ENCODE measurements around the gene CDYL2. TPM values are rescaled to one million over a fixed set of nuclear protein-coding genes. Genes with fewer than 3 reads are reported as not detected.

The CDYL2 gene
- total RNA-seq, 1 experiment from 2014 or later: 7.6 TPM

DNA sequence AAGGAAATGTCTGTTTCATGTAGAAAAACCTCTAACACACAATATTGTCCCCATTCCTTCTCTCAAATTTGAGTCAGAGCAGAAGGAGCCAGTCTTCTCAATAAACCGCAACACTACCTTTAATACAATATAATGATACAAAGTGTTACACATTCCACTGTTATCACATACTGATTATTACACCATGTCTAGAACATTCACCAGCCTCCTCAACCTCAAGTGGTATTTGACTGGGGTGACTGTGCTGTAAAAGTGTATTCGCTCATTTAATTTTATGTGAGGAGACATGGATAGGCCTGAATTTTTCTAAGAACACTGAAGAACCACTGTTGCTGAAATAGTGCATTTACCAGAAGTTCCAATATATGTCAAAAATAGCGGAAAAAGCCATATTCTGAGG lies 10.3 kb downstream of the CDYL2 start:
- H2AFZ ChIP-seq (ENCODE audit: low read length): no peak overlapping the region
- H3K9me2 ChIP-seq (replicated peaks; ENCODE audit: low read length): no peaks in the 10 kb centered on the region
- ATAC-seq (no peak), DNase-seq (no peak)
- TF ChIP-seq EZH2phosphoT487 (IDR thresholded peaks at IDR 0.05; ENCODE audit: borderline replicate concordance, low read length): no peak
- TF ChIP-seq EZH2 (IDR thresholded peaks at IDR 0.05; ENCODE audit: low read length, unreplicated experiment): no peak
- TF ChIP-seq, protein P1, sequence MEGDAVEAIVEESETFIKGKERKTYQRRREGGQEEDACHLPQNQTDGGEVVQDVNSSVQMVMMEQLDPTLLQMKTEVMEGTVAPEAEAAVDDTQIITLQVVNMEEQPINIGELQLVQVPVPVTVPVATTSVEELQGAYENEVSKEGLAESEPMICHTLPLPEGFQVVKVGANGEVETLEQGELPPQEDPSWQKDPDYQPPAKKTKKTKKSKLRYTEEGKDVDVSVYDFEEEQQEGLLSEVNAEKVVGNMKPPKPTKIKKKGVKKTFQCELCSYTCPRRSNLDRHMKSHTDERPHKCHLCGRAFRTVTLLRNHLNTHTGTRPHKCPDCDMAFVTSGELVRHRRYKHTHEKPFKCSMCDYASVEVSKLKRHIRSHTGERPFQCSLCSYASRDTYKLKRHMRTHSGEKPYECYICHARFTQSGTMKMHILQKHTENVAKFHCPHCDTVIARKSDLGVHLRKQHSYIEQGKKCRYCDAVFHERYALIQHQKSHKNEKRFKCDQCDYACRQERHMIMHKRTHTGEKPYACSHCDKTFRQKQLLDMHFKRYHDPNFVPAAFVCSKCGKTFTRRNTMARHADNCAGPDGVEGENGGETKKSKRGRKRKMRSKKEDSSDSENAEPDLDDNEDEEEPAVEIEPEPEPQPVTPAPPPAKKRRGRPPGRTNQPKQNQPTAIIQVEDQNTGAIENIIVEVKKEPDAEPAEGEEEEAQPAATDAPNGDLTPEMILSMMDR (conservative IDR thresholded peaks at IDR 0.05; ENCODE audit: low read depth, low read length): no peak
- no peak overlapping the region for H3K4me2 ChIP-seq (ENCODE audit: low read length)
- ChIA-PET CTCF (no interaction called here), POLR2A (ENCODE audit: unreplicated experiment) (no interaction called here)
- H3K9ac ChIP-seq (ENCODE audit: low read length): no peak overlapping the region
- no peaks in the 10 kb centered on the region for H3K4me1 ChIP-seq (ENCODE audit: insufficient read depth, low read length)
- no peaks in the 10 kb centered on the region for H3K36me3 ChIP-seq (ENCODE audit: low read depth, low read length)
- H3K9me3 ChIP-seq (ENCODE audit: low read length): no peaks in the 10 kb centered on the region
- no peaks in the 10 kb centered on the region for H3F3A ChIP-seq (ENCODE audit: low read length, unreplicated experiment)
- no peaks in the 10 kb centered on the region for H3K27me3 ChIP-seq (ENCODE audit: low read length)
- H3K79me2 ChIP-seq (ENCODE audit: low read length): peaks cover 62% of the 10 kb centered on the region
- intact Hi-C loops (cut with micrococcal nuclease): no loop called here
- H3K4me3 ChIP-seq (ENCODE audit: low read length): no peak overlapping the region
- 0 out of 2 replicates have a peak, but pooled peaks cover 3% of the 10 kb centered on the region for H4K20me1 ChIP-seq (ENCODE audit: low read length)
- no peak overlapping the region for H3K27ac ChIP-seq (ENCODE audit: low read length)
- BruUV-seq (replicated peaks): no TSS peak

DNA sequence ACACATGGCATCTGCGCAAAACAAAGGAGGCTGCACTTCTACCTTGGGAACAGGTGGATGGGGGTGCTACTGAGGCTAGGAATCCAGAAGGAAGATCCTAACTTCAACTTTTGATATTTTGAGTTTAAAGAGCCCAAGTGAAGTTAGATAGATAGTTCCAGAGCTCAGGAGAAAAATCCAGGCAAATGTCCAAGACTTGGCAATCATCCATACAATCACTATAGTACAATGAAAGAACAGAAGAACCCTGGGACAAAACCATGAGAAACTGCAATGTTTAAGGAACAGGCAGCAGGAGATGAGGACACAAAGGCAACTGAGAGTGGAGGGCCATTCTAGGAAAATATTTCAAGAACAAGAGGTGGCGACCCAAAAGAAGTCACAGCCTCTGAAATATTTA lies 12.4 kb downstream of the CDYL2 start:
- Histone ChIP-seq H3K79me2 (ENCODE audit: low read length) (peaks cover 73% of the 10 kb centered on the region), H4K20me1 (ENCODE audit: low read length) (0 out of 2 replicates have a peak, but pooled peaks cover 3% of the 10 kb centered on the region)
- no peak for TF ChIP-seq EZH2phosphoT487 (IDR thresholded peaks at IDR 0.05; ENCODE audit: borderline replicate concordance, low read length)
- no peak for TF ChIP-seq EZH2 (IDR thresholded peaks at IDR 0.05; ENCODE audit: low read length, unreplicated experiment)
- TF ChIP-seq, protein P1 (conservative IDR thresholded peaks at IDR 0.05; ENCODE audit: low read depth, low read length): no peak

DNA sequence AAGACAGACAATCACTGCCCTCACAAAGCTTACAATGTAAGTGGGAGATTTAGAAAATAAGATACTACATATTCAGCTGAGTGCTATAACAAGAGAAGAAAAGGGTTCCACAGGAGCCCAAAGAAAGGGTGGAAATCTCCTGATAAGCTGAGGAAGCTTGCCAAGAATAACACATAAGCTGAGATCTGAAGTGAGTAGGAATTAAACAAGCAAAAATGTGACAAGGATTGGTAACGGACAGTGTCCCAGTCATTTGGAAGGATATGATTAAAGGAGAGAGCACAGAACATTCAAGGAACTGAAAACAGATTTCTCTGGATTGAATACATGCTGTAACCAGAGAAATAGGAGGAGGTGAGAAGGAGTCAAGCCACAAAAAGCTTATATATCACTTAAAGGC lies 13.0 kb downstream of the CDYL2 start:
- BruUV-seq (replicated peaks): no TSS peak

More for the DNA sequence above, 12.4 kb downstream of the CDYL2 start:
- H3K27me3 ChIP-seq (ENCODE audit: low read length): no peaks in the 10 kb centered on the region
- CTCF ChIA-PET: no interaction called here
- no peak overlapping the region for H3K4me2 ChIP-seq (ENCODE audit: low read length)
- no peak overlapping the region for H3K4me3 ChIP-seq (ENCODE audit: low read length)
- H2AFZ ChIP-seq (ENCODE audit: low read length): no peak overlapping the region
- H3K9me3 ChIP-seq (ENCODE audit: low read length): no peaks in the 10 kb centered on the region
- intact Hi-C loops (cut with micrococcal nuclease): no loop called here
- H3K9me2 ChIP-seq (replicated peaks; ENCODE audit: low read length): no peaks in the 10 kb centered on the region
- no peaks in the 10 kb centered on the region for H3K36me3 ChIP-seq (ENCODE audit: low read depth, low read length)
- no peaks in the 10 kb centered on the region for H3F3A ChIP-seq (ENCODE audit: low read length, unreplicated experiment)
- DNase-seq (no peak), ATAC-seq (no peak)
- H3K9ac ChIP-seq (ENCODE audit: low read length): no peak overlapping the region
- POLR2A ChIA-PET (ENCODE audit: unreplicated experiment): no interaction called here
- BruUV-seq (replicated peaks): no TSS peak
- H3K4me1 ChIP-seq (ENCODE audit: insufficient read depth, low read length): no peaks in the 10 kb centered on the region
- no peak overlapping the region for H3K27ac ChIP-seq (ENCODE audit: low read length)

More for the DNA sequence above, 13.0 kb downstream of the CDYL2 start:
- Histone ChIP-seq H3K36me3 (ENCODE audit: low read depth, low read length) (no peaks in the 10 kb centered on the region), H3K9ac (ENCODE audit: low read length) (no peak overlapping the region), H2AFZ (ENCODE audit: low read length) (no peak overlapping the region), H3F3A (ENCODE audit: low read length, unreplicated experiment) (no peaks in the 10 kb centered on the region), H3K27ac (ENCODE audit: low read length) (no peak overlapping the region), H3K4me3 (ENCODE audit: low read length) (no peak overlapping the region), H4K20me1 (ENCODE audit: low read length) (0 out of 2 replicates have a peak, but pooled peaks cover 3% of the 10 kb centered on the region), H3K4me1 (ENCODE audit: insufficient read depth, low read length) (no peaks in the 10 kb centered on the region), H3K9me2 (replicated peaks; ENCODE audit: low read length) (no peaks in the 10 kb centered on the region), H3K4me2 (ENCODE audit: low read length) (no peak overlapping the region), H3K27me3 (ENCODE audit: low read length) (no peaks in the 10 kb centered on the region), H3K79me2 (ENCODE audit: low read length) (peaks cover 71% of the 10 kb centered on the region), H3K9me3 (ENCODE audit: low read length) (no peaks in the 10 kb centered on the region)
- intact Hi-C loops (cut with micrococcal nuclease): no loop called here
- ChIA-PET CTCF (no interaction called here), POLR2A (ENCODE audit: unreplicated experiment) (no interaction called here)
- DNase-seq (no peak), ATAC-seq (no peak)
- TF ChIP-seq, protein P1 (conservative IDR thresholded peaks at IDR 0.05; ENCODE audit: low read depth, low read length): no peak
- TF ChIP-seq EZH2phosphoT487 (IDR thresholded peaks at IDR 0.05; ENCODE audit: borderline replicate concordance, low read length) (no peak), EZH2 (IDR thresholded peaks at IDR 0.05; ENCODE audit: low read length, unreplicated experiment) (no peak)
